HFFc6 (cell line): ENCODE measurements around the gene SERPINB7. TPM values are rescaled to one million over a fixed set of nuclear protein-coding genes. Genes with fewer than 3 reads are reported as not detected.

Source experiments
- DNase-seq: peaks from one replicate; pipeline ENCODE4 v3.0.0-alpha.2; 2018
- H3K27ac Mint-ChIP-seq: 2 replicates; pipeline ENCODE4 v1.8.0; 2020; ENCODE audit warnings: mild to moderate bottlenecking, mixed read lengths
- H3K27me3 Mint-ChIP-seq: 2 replicates; pipeline ENCODE4 v1.8.0; 2021; ENCODE audit warnings: mild to moderate bottlenecking, moderate library complexity, mixed read lengths; ENCODE audit not compliant: insufficient read depth
- H3K36me3 Mint-ChIP-seq: 2 replicates; pipeline ENCODE4 v1.8.0; 2021; ENCODE audit warnings: low read depth, mixed read lengths
- H3K4me1 Mint-ChIP-seq: 2 replicates; pipeline ENCODE4 v1.8.0; 2020; ENCODE audit warnings: low read depth, mixed read lengths
- H3K4me3 Mint-ChIP-seq: 2 replicates; pipeline ENCODE4 v1.8.0; 2020; ENCODE audit warnings: mild to moderate bottlenecking, moderate library complexity, mixed read lengths
- H3K9me3 Mint-ChIP-seq: 2 replicates; pipeline ENCODE4 v1.8.0; 2020; ENCODE audit warnings: mild to moderate bottlenecking, mixed read lengths
- total RNA-seq, 6 experiments: library from RNA; stranded (reverse); fragmentation: NEBNext Ultra II Directional; extraction: Animal tissue kit (Norgen Biotek cat#: 25700); gene quantifications; 2 replicates in 1 of 6; 3 replicates in 5 of 6; pipeline ENCODE4 v1.2.3, GENCODE V29; 2021
- TF ChIP-seq, protein P1 (sequence below): fragments of 200-600 bp; sonication (generic); IDR thresholded peaks from 2 replicates; pipeline ENCODE4 v1.5.0; 2021; ENCODE audit warnings: antibody characterized with exemption, mild to moderate bottlenecking

Gene SERPINB7
- total RNA-seq, 6 experiments from 2014 or later: 149 to 397 (median 200) TPM

GRCh38 chr18:63843008-63843407 lies 67.8 kb downstream of the SERPINB7 start:
- no peak for DNase-seq
- Mint-ChIP-seq H3K27ac (no peak overlapping the region), H3K9me3 (peaks cover 8% of the 10 kb centered on the region; the same call in 1 of the 2 replicates), H3K36me3 (peaks cover 12% of the 10 kb centered on the region), H3K27me3 (no peaks in the 10 kb centered on the region; the same call in 1 of the 2 replicates), H3K4me3 (no peak overlapping the region), H3K4me1 (peaks cover 56% of the 10 kb centered on the region)
- TF ChIP-seq, protein P1, sequence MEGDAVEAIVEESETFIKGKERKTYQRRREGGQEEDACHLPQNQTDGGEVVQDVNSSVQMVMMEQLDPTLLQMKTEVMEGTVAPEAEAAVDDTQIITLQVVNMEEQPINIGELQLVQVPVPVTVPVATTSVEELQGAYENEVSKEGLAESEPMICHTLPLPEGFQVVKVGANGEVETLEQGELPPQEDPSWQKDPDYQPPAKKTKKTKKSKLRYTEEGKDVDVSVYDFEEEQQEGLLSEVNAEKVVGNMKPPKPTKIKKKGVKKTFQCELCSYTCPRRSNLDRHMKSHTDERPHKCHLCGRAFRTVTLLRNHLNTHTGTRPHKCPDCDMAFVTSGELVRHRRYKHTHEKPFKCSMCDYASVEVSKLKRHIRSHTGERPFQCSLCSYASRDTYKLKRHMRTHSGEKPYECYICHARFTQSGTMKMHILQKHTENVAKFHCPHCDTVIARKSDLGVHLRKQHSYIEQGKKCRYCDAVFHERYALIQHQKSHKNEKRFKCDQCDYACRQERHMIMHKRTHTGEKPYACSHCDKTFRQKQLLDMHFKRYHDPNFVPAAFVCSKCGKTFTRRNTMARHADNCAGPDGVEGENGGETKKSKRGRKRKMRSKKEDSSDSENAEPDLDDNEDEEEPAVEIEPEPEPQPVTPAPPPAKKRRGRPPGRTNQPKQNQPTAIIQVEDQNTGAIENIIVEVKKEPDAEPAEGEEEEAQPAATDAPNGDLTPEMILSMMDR: no peak

DNA sequence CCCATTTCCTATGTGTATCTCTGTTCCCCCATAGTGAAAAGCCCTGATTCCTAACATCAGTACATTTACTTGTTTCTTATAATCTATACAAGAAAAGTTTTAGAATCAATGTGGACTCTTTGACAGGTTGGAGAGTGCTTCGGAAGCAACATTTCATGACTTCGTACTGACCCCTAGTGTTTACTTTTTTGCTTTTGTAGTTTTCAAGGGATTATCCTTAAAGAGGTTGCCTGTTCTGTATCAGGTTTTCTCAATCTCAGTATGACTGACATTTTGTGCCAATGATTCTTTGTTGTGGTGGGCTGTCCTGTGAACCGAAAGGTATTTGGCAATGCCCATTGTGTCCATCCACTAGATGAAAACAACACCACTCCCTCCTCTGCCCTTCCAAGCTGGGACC lies 69.0 kb downstream of the SERPINB7 start:
- peaks cover 4% of the 10 kb centered on the region; the same call in 1 of the 2 replicates for H3K9me3 Mint-ChIP-seq

GRCh38 chr18:63848159-63848558 lies 72.9 kb downstream of the SERPINB7 start:
- H3K36me3 Mint-ChIP-seq: no peaks in the 10 kb centered on the region
- H3K4me1 Mint-ChIP-seq: peaks cover 63% of the 10 kb centered on the region
- H3K27me3 Mint-ChIP-seq: no peaks in the 10 kb centered on the region; the same call in 1 of the 2 replicates
- TF ChIP-seq, protein P1: peak; percentile 82
- DNase-seq: peak; percentile 72
- no peak overlapping the region for H3K4me3 Mint-ChIP-seq
- no peaks in the 10 kb centered on the region for H3K9me3 Mint-ChIP-seq
- H3K27ac Mint-ChIP-seq: no peak overlapping the region; the same call in 1 of the 2 replicates

More for the DNA sequence above, 69.0 kb downstream of the SERPINB7 start:
- peaks cover 7% of the 10 kb centered on the region for H3K36me3 Mint-ChIP-seq
- H3K4me3 Mint-ChIP-seq: peak overlapping the region; percentile 29; the same call in 1 of the 2 replicates
- H3K4me1 Mint-ChIP-seq: peaks cover 65% of the 10 kb centered on the region
- TF ChIP-seq, protein P1: peak; percentile 83
- no peaks in the 10 kb centered on the region; the same call in 1 of the 2 replicates for H3K27me3 Mint-ChIP-seq
- DNase-seq: peak; percentile 43
- H3K27ac Mint-ChIP-seq: peak overlapping the region; percentile 48; the same call in 1 of the 2 replicates

GRCh38 chr18:63850020-63850419 lies 74.8 kb downstream of the SERPINB7 start:
- no peaks in the 10 kb centered on the region; the same call in 1 of the 2 replicates for H3K36me3 Mint-ChIP-seq
- H3K4me3 Mint-ChIP-seq: no peak overlapping the region

DNA sequence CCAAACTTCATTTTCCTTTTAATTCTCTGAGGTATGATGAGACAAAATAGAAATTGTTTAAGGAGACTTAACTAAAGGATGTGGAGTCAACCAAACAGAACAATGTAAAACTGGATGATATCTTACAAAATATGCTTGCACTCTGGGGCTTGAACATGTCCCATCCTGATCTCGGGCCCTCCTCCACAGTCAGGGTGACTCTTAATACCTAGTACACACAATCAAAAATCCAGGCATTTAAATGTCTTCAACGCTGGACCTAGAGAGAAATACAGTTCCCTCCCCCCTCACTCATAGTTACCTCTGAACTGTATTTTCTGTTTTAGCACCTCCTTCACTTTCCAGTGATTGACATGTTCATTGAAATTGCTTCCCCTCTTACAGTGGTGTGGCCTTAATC lies 75.4 kb downstream of the SERPINB7 start:
- Mint-ChIP-seq H3K36me3 (no peaks in the 10 kb centered on the region; the same call in 1 of the 2 replicates), H3K9me3 (no peaks in the 10 kb centered on the region), H3K27me3 (no peaks in the 10 kb centered on the region), H3K4me1 (peaks cover 40% of the 10 kb centered on the region), H3K27ac (no peak overlapping the region), H3K4me3 (no peak overlapping the region)
- TF ChIP-seq, protein P1: no peak
- no peak for DNase-seq

More at GRCh38 chr18:63850020-63850419, 74.8 kb downstream of the SERPINB7 start:
- no peaks in the 10 kb centered on the region for H3K9me3 Mint-ChIP-seq
- TF ChIP-seq, protein P1: peak; percentile 81
- peak; percentile 49 for DNase-seq
- H3K27ac Mint-ChIP-seq: no peak overlapping the region
- H3K4me1 Mint-ChIP-seq: peaks cover 46% of the 10 kb centered on the region
- no peaks in the 10 kb centered on the region for H3K27me3 Mint-ChIP-seq

Other genes with a start within 250 kb of the SERPINB7 start
- gene SERPINB12, start 233.0 kb upstream of the SERPINB7 start, total RNA-seq: not detected
- gene SERPINB13, start 188.1 kb upstream of the SERPINB7 start, total RNA-seq: not detected
- not detected for gene SERPINB4, start 131.2 kb upstream of the SERPINB7 start, total RNA-seq
- gene SERPINB3, start 113.5 kb upstream of the SERPINB7 start, total RNA-seq: not detected
- gene SERPINB11, start 72.5 kb upstream of the SERPINB7 start, total RNA-seq: not detected
- gene SERPINB2, start 112.3 kb downstream of the SERPINB7 start, total RNA-seq: 10 to 100 TPM; 30.9 to 91.5 (median 36.1) TPM
- gene SERPINB10, start 132.5 kb downstream of the SERPINB7 start, total RNA-seq: 1 to 10 TPM; 1.3 to 5.0 (median 1.8) TPM
- gene HMSD, start 173.9 kb downstream of the SERPINB7 start, total RNA-seq: under 1 TPM in 2 of 6 experiments, not detected in 4; 0.21 to 0.38 TPM
- gene SERPINB8, start 194.7 kb downstream of the SERPINB7 start, total RNA-seq: 10 to 100 TPM; 32.6 to 42.9 (median 36.9) TPM